Measurements from ENCODE around the gene PPP1R26.

DNA sequence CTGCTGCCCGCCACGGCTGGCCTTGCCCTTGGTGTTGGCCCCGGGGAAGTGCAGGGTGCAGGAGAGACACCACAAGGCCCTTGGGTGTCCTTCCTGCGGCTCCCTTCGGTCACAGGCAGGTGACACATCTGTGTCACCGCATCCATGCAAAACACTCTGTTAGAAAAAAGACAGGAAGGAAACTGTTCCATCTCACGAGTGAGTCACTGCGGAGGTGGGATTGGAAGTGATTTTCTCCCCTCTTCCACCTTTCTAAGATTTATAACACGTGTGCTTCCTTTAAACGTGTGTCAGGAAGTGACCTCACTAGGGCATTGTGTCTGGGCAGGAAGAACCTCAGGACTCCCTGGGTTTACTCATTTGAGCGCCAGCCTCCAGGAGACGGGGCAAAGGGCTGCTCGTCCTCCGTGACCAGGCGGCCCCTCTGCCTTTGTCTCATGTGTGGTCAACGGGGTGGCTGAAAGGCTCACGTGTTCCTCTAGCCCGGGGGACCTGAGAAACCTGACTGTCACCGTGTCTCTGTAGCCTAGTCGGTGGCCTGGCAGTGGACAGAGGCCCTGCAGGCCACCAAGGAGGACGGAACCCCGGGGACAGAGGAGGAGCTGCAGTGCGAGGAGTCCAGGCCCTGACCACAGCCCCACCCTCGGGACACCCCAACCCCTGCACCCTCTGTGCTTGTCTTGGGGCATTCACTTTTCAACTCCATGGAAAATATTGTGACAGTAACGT lies 36.7 kb downstream of the PPP1R26 start:
- TF ChIP-seq, protein P1, sequence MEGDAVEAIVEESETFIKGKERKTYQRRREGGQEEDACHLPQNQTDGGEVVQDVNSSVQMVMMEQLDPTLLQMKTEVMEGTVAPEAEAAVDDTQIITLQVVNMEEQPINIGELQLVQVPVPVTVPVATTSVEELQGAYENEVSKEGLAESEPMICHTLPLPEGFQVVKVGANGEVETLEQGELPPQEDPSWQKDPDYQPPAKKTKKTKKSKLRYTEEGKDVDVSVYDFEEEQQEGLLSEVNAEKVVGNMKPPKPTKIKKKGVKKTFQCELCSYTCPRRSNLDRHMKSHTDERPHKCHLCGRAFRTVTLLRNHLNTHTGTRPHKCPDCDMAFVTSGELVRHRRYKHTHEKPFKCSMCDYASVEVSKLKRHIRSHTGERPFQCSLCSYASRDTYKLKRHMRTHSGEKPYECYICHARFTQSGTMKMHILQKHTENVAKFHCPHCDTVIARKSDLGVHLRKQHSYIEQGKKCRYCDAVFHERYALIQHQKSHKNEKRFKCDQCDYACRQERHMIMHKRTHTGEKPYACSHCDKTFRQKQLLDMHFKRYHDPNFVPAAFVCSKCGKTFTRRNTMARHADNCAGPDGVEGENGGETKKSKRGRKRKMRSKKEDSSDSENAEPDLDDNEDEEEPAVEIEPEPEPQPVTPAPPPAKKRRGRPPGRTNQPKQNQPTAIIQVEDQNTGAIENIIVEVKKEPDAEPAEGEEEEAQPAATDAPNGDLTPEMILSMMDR (IDR thresholded peaks at IDR 0.05), result no peak
- no peak for TF ChIP-seq POLR2A (IDR thresholded peaks at IDR 0.05)
